Bronchus fibroblast of lung (primary cell): Measurements from ENCODE around the gene LTC4S. TPM values are rescaled to one million over a fixed set of nuclear protein-coding genes. Genes with fewer than 3 reads are reported as not detected.

ENCODE experiments used
- total RNA-seq: library from RNA; depleted of rRNA; stranded (reverse); fragments of >200 nt; gene quantifications from 2 replicates; pipeline ENCODE4 v1.2.3, GENCODE V29; 2015

Gene LTC4S, protein sequence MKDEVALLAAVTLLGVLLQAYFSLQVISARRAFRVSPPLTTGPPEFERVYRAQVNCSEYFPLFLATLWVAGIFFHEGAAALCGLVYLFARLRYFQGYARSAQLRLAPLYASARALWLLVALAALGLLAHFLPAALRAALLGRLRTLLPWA
- 1.6 and 3.4 TPM in 2 replicates for total RNA-seq

DNA sequence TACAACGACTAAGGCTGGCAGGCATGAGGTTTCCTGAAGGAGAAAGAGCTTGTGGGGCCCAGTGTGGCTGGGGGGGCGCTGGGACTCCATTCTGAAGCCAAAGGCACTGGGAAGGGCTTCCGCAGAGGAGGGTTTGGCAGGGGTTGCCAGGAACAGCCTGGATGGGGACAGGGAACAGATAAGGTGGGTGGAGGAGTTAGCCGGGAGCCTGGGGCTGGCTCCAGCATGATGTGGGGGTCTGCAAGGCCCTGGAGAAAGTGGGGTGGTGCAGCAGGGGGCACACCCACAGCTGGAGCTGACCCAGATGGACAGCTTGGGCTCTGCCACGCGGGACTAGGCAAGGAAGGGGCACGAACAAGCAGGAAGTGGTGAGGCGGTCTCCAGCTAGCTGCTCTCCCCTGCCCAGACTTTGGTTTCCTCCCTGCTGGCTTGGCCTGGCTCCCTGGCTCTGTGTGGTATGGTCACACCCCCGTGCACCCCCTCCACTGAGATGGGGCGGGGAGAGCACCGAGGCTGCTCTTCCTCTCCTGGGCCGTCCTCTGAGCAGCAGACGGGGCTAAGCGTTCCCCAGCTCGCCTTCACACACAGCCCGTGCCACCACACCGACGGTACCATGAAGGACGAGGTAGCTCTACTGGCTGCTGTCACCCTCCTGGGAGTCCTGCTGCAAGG, at the start of gene LTC4S:
LTC4S (plus strand) TSS at position 519 of the 672 bp plus-strand sequence; CDS start at position 614, 95 bp downstream.

GRCh38 chr5:179806250-179807048, 12.7 kb downstream of the LTC4S start, which contains the start of gene MGAT4B:
TSS of gene MGAT4B (minus strand) at chr5:179806866. CDS start at chr5:179806583, 283 bp downstream.

DNA sequence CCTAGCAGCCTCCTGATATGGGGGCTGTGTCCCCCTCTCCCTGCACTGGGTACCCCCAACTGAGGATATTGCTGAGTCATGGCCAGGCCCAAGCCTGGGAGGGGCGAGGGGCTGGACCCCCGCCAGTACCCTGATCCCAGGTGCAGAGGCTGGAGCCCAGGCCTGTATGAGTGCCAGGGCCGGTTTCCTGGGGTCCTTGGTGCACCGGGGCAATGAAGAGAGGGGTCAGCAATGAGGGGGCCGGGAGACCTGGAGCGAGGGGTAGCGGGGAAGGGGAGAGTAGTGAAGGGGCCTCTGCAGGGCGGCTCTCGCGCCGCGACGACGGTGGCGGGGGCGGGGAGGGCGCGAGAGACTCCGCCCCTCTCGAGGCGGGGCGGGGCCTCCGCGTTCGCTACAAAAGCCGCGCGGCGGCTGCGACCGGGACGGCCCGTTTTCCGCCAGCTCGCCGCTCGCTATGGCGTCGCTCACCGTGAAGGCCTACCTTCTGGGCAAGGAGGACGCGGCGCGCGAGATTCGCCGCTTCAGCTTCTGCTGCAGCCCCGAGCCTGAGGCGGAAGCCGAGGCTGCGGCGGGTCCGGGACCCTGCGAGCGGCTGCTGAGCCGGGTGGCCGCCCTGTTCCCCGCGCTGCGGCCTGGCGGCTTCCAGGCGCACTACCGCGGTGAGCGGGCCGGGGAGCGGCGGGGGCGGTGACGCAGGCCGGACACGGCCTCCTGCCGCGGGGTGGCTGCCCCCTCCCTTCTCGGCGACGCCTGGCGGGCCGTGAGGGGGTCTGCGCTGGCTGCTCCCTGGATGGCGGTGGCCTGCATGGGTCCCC, 26.9 kb downstream of the LTC4S start, which contains the start of gene SQSTM1:
SQSTM1 (plus strand) TSS at position 423 of the 815 bp plus-strand sequence; CDS start at position 455, 32 bp downstream.

Other genes with a start within 250 kb of the LTC4S start
- 20.2 and 28.9 TPM in 2 replicates for gene RUFY1, start 243.4 kb upstream of the LTC4S start, total RNA-seq
- gene HNRNPH1, start 170.3 kb upstream of the LTC4S start, total RNA-seq: 307 and 331 TPM in 2 replicates
- gene CBY3, start 113.0 kb upstream of the LTC4S start, total RNA-seq: not detected in 2 replicates
- 209 and 245 TPM in 2 replicates for gene CANX, start 95.0 kb upstream of the LTC4S start, total RNA-seq
- 11.0 and 17.3 TPM in 2 replicates for gene MAML1, start 61.2 kb upstream of the LTC4S start, total RNA-seq
- gene MGAT4B, start 12.9 kb downstream of the LTC4S start, total RNA-seq: 92.6 and 97.2 TPM in 2 replicates
- gene SQSTM1, start 26.9 kb downstream of the LTC4S start, total RNA-seq: 149 and 160 TPM in 2 replicates
- gene MRNIP, start 64.8 kb downstream of the LTC4S start, total RNA-seq: 10.6 and 18.0 TPM in 2 replicates
- 31.6 and 34.5 TPM in 2 replicates for gene TBC1D9B, start 113.9 kb downstream of the LTC4S start, total RNA-seq